Measurements from ENCODE around the gene NBEA. TPM values are rescaled to one million over a fixed set of nuclear protein-coding genes. Genes with fewer than 3 reads are reported as not detected.

NBEA gene
- total and polyA plus RNA-seq, 2 experiments from 2014 or later: 9.1 to 29.1 TPM

GRCh38 chr13:35469806-35470525, 527.9 kb downstream of the NBEA start:
- no peaks in the 10 kb centered on the region for H3K36me3 Mint-ChIP-seq (ENCODE audit: low read depth)
- H3K4me3 Mint-ChIP-seq: peak overlapping the region; percentile 84
- H3K4me1 ChIP-seq (ENCODE audit: insufficient read depth): peaks cover 35% of the 10 kb centered on the region
- no peak overlapping the region for H2AFZ ChIP-seq
- H3K27ac Mint-ChIP-seq: no peak overlapping the region
- H3K9me3 Mint-ChIP-seq: no peaks in the 10 kb centered on the region
- H3K4me2 ChIP-seq: peak overlapping the region; percentile 85
- peaks cover 25% of the 10 kb centered on the region for H3K4me1 Mint-ChIP-seq
- ATAC-seq: no peak
- H4K20me1 ChIP-seq (replicated peaks; ENCODE audit: insufficient read depth): peaks cover 17% of the 10 kb centered on the region
- H3K79me2 ChIP-seq (replicated peaks; ENCODE audit: insufficient read depth): no peaks in the 10 kb centered on the region
- H3K36me3 ChIP-seq (ENCODE audit: insufficient read depth): no peaks in the 10 kb centered on the region
- H3K9me2 ChIP-seq (ENCODE audit: insufficient read depth): no peaks in the 10 kb centered on the region
- no peaks in the 10 kb centered on the region for H3F3A ChIP-seq (replicated peaks; ENCODE audit: low read depth)
- peaks cover 69% of the 10 kb centered on the region for H3K27me3 ChIP-seq (ENCODE audit: insufficient read depth)
- DNase-seq (ENCODE audit: low spot score): no peak
- no peak for TF ChIP-seq CREB1 (CRISPR knock-in tag; IDR thresholded peaks at IDR 0.05; ENCODE audit: low read depth)
- no peak for TF ChIP-seq JUNB (IDR thresholded peaks at IDR 0.05; ENCODE audit: unreplicated experiment)
- no peak for TF ChIP-seq NANOG (IDR thresholded peaks at IDR 0.05; ENCODE audit: borderline replicate concordance)
- no peak for TF ChIP-seq EZH2 (IDR thresholded peaks at IDR 0.05; ENCODE audit: low read depth, unreplicated experiment)
- peak overlapping the region; percentile 71 for H3K4me3 ChIP-seq
- peaks cover 49% of the 10 kb centered on the region for H3K27me3 Mint-ChIP-seq (ENCODE audit: insufficient read depth, low read depth, poor library complexity)
- H3K27ac ChIP-seq (ENCODE audit: low read depth): no peak overlapping the region

GRCh38 chr13:35470671-35471661, 528.9 kb downstream of the NBEA start:
- peak; percentile 87 for ATAC-seq
- Histone ChIP-seq H3K79me2 (replicated peaks; ENCODE audit: insufficient read depth) (no peaks in the 10 kb centered on the region), H4K20me1 (replicated peaks; ENCODE audit: insufficient read depth) (peaks cover 18% of the 10 kb centered on the region), H3K27me3 (ENCODE audit: insufficient read depth) (peaks cover 79% of the 10 kb centered on the region), H3K36me3 (ENCODE audit: insufficient read depth) (no peaks in the 10 kb centered on the region), H3K27ac (ENCODE audit: low read depth) (no peak overlapping the region), H3K4me2 (peak overlapping the region; percentile 85), H3F3A (replicated peaks; ENCODE audit: low read depth) (no peaks in the 10 kb centered on the region), H3K9me2 (ENCODE audit: insufficient read depth) (no peaks in the 10 kb centered on the region), H3K4me3 (peak overlapping the region; percentile 71), H3K4me1 (ENCODE audit: insufficient read depth) (peaks cover 38% of the 10 kb centered on the region), H2AFZ (peak overlapping the region; percentile 67)
- peak; percentile 87 for DNase-seq (ENCODE audit: low spot score)
- Mint-ChIP-seq H3K4me1 (peaks cover 29% of the 10 kb centered on the region), H3K9me3 (no peaks in the 10 kb centered on the region), H3K27me3 (ENCODE audit: insufficient read depth, low read depth, poor library complexity) (peaks cover 59% of the 10 kb centered on the region), H3K4me3 (peak overlapping the region; percentile 84), H3K27ac (no peak overlapping the region), H3K36me3 (ENCODE audit: low read depth) (no peaks in the 10 kb centered on the region)
- TF ChIP-seq CREB1 (CRISPR knock-in tag; IDR thresholded peaks at IDR 0.05; ENCODE audit: low read depth) (0 out of 2 replicates have a peak, but pooled peaks have one; percentile 19), ETS1 (IDR thresholded peaks at IDR 0.05) (no peak), NANOG (IDR thresholded peaks at IDR 0.05; ENCODE audit: borderline replicate concordance) (no peak), REST (IDR thresholded peaks at IDR 0.05; ENCODE audit: unreplicated experiment) (no peak), EZH2 (IDR thresholded peaks at IDR 0.05; ENCODE audit: low read depth, unreplicated experiment) (peak; percentile 50), JUNB (IDR thresholded peaks at IDR 0.05; ENCODE audit: unreplicated experiment) (no peak), ZNF114 (CRISPR knock-in tag; IDR thresholded peaks at IDR 0.05) (no peak)

Measured in GM23338 (cell line).